ENCODE data around the gene INPP5A.

DNA sequence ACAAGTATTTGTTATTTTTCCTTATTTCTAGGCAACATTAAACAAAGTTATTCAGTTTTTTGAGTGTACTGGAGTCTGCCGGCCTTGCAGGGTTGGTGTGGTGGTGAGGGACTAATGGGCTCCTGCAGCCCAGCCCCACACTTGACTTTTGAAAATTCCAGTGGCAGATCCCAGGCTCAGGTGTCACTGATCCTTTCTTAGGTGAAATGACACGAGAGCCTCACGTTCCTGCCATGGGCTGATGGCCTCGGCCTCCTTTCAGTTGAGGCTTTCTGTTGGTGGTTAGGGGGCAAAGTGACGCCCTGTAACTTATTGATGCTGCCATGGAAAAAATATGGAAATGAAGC is 130.4 kb downstream of the INPP5A start:
- TF ChIP-seq, protein P1, sequence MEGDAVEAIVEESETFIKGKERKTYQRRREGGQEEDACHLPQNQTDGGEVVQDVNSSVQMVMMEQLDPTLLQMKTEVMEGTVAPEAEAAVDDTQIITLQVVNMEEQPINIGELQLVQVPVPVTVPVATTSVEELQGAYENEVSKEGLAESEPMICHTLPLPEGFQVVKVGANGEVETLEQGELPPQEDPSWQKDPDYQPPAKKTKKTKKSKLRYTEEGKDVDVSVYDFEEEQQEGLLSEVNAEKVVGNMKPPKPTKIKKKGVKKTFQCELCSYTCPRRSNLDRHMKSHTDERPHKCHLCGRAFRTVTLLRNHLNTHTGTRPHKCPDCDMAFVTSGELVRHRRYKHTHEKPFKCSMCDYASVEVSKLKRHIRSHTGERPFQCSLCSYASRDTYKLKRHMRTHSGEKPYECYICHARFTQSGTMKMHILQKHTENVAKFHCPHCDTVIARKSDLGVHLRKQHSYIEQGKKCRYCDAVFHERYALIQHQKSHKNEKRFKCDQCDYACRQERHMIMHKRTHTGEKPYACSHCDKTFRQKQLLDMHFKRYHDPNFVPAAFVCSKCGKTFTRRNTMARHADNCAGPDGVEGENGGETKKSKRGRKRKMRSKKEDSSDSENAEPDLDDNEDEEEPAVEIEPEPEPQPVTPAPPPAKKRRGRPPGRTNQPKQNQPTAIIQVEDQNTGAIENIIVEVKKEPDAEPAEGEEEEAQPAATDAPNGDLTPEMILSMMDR (IDR thresholded peaks at IDR 0.05) = no peak
- TF ChIP-seq POLR2A (IDR thresholded peaks at IDR 0.05) = no peak
